Activated T-cell treated with anti-CD3 and anti-CD28 coated beads, Interleukin-2, amount 50 U/mL, for 72 hours (primary cell): Measurements from ENCODE around the gene GRIK5. TPM values are rescaled to one million over a fixed set of nuclear protein-coding genes. Genes with fewer than 3 reads are reported as not detected.

Experiments
- ATAC-seq, 2 donors: fragments of 150-1000 bp; cut with Tn5 transposase; replicated peaks in 1 of 2; 2 replicates each; pipeline ENCODE4 v1.10.0; 2021; ENCODE audit warnings: moderate library complexity in 2 of 2, mild to moderate bottlenecking in 1 of 2
- DNase-seq, 2 donors: peaks; one replicate each; pipeline ENCODE4 v3.0.0; 2021 to 2022; ENCODE audit warnings: mixed read lengths in 1 of 2
- H3K27ac Mint-ChIP-seq: one replicate; pipeline ENCODE4 v1.8.0; 2022; ENCODE audit warnings: mild to moderate bottlenecking, moderate library complexity, mixed read lengths
- H3K27me3 Mint-ChIP-seq: one replicate; pipeline ENCODE4 v1.8.0; 2022; ENCODE audit warnings: low read depth, mixed read lengths
- H3K36me3 Mint-ChIP-seq, 2 donors: one replicate each; pipeline ENCODE4 v1.8.0; 2022; ENCODE audit warnings: mixed read lengths in 2 of 2, mild to moderate bottlenecking in 1 of 2; ENCODE audit not compliant: insufficient read depth in 2 of 2
- H3K4me1 Mint-ChIP-seq: one replicate; pipeline ENCODE4 v1.8.0; 2022; ENCODE audit warnings: low read depth, mixed read lengths
- H3K4me3 Mint-ChIP-seq, 2 donors: one replicate each; pipeline ENCODE4 v1.8.0; 2022; ENCODE audit warnings: mild to moderate bottlenecking in 2 of 2, mixed read lengths in 2 of 2, moderate library complexity in 2 of 2
- H3K9me3 Mint-ChIP-seq, 2 donors: one replicate each; pipeline ENCODE4 v1.8.0; 2022; ENCODE audit warnings: mixed read lengths in 2 of 2
- total RNA-seq, 2 donors: library from RNA; stranded (reverse); gene quantifications; one replicate each; pipeline ENCODE4 v1.2.3, GENCODE V29; 2022

The GRIK5 gene
- total RNA-seq, 2 donors from 2014 or later = 1.1 to 3.8 TPM

GRCh38 chr19:42066075-42066754 is 3.8 kb downstream of the GRIK5 start:
- H3K36me3 Mint-ChIP-seq = no peaks in the 10 kb centered on the region
- H3K4me3 Mint-ChIP-seq = no peak overlapping the region
- H3K27ac Mint-ChIP-seq = no peak overlapping the region
- H3K27me3 Mint-ChIP-seq = peaks cover 8% of the 10 kb centered on the region
- H3K9me3 Mint-ChIP-seq = no peaks in the 10 kb centered on the region
- no peak for ATAC-seq
- H3K4me1 Mint-ChIP-seq = no peaks in the 10 kb centered on the region
- DNase-seq = no peak

GRCh38 chr19:42065511-42065910 is 4.5 kb downstream of the GRIK5 start:
- Mint-ChIP-seq H3K36me3 (no peaks in the 10 kb centered on the region), H3K27ac (no peak overlapping the region), H3K9me3 (no peaks in the 10 kb centered on the region), H3K27me3 (peaks cover 5% of the 10 kb centered on the region), H3K4me1 (no peaks in the 10 kb centered on the region), H3K4me3 (no peak overlapping the region)
- ATAC-seq = no peak
- no peak for DNase-seq

GRCh38 chr19:42065051-42065450 is 5.0 kb downstream of the GRIK5 start:
- Mint-ChIP-seq H3K4me3 (no peak overlapping the region), H3K27me3 (peaks cover under 1% of the 10 kb centered on the region), H3K27ac (no peak overlapping the region), H3K4me1 (no peaks in the 10 kb centered on the region), H3K9me3 (no peaks in the 10 kb centered on the region), H3K36me3 (no peaks in the 10 kb centered on the region)
- DNase-seq (no peak), ATAC-seq (no peak)

DNA sequence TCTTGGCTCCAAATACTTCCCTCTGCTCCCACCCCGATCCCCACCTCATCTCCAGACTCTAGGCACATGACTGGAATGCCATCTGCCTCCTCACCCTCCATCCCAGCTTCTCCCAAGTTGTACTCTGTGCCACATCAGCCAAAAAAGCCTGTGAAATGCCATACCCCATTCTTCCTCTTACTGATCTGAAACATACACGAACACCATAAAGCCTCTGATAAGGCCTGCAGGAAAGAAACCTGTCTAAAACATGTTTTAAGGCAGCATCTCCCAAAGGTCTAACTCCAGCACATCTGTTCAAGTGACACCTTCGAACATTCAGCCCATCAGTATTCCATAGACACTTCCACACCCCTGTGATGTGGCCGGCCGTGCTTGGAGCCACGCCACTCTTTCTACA is 5.6 kb downstream of the GRIK5 start:
- no peaks in the 10 kb centered on the region for H3K27me3 Mint-ChIP-seq
- no peaks in the 10 kb centered on the region for H3K4me1 Mint-ChIP-seq
- H3K9me3 Mint-ChIP-seq = no peaks in the 10 kb centered on the region
- ATAC-seq (no peak), DNase-seq (no peak)
- no peaks in the 10 kb centered on the region for H3K36me3 Mint-ChIP-seq
- H3K4me3 Mint-ChIP-seq = no peak overlapping the region
- H3K27ac Mint-ChIP-seq = no peak overlapping the region

DNA sequence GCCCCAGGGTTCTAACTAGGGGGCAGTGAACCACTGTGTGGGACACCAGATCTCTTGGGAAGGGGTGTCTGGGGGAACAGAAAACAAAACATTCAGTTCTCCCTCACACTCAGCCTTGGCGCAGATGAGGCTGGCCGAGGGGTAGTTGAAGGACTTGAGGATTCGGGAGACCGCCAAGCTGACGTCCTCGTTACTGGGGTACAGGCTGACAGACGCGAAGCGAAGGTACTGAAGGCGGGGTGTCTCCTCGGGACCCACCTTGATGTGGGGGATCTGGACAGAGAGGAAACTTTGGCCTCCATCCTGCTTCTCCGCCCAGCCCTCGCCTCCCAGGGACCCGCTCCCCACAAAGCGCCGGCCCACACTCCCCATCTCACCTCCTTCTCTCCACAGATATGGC is 7.6 kb downstream of the GRIK5 start:
- Mint-ChIP-seq H3K9me3 (no peaks in the 10 kb centered on the region), H3K36me3 (no peaks in the 10 kb centered on the region), H3K4me3 (no peak overlapping the region), H3K4me1 (no peaks in the 10 kb centered on the region), H3K27ac (no peak overlapping the region), H3K27me3 (no peaks in the 10 kb centered on the region)
- no peak for ATAC-seq
- no peak for DNase-seq

DNA sequence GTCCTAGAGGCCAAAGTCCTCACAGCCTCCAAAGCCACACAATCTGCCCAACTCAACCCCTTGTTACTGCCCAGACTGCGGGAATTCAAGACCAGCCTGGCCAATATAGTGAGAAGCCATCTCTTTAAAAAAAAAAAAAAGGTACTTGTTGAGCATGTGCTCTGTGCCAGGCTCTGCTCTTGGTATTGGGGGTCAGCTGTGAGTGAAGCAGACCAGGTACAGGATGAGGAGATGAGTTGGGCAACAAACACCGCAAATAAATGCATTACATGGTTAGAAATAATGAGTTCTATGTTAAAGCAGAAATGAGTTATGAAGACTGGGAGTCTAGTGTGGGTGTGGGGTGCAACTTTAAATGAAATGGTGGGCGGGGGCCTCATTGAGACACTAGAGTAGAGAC is 9.9 kb downstream of the GRIK5 start:
- ATAC-seq (no peak), DNase-seq (no peak)
- H3K27ac Mint-ChIP-seq = no peak overlapping the region
- no peaks in the 10 kb centered on the region for H3K36me3 Mint-ChIP-seq
- no peaks in the 10 kb centered on the region for H3K4me1 Mint-ChIP-seq
- H3K9me3 Mint-ChIP-seq = no peaks in the 10 kb centered on the region
- no peak overlapping the region for H3K4me3 Mint-ChIP-seq
- H3K27me3 Mint-ChIP-seq = no peaks in the 10 kb centered on the region

DNA sequence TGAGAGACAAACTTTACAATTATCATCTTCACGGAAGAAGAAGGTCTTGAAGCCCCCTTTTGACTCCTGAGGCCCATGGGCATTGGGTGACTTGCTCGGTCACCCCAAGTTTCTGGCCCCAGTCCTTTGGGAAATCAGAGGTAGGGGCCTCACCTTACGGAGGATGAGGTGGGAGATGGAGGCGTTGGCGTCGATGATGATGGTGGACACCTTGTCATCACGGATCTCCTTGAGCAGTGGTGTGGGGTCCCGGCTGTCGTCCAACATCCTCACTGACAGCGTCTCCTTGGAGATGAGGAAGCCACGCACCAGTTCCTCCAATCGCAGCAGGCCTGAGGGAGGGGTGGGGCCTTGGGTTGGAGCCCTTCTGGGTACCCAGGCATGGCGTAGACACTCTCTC is 10.8 kb downstream of the GRIK5 start:
- Mint-ChIP-seq H3K36me3 (no peaks in the 10 kb centered on the region), H3K9me3 (no peaks in the 10 kb centered on the region), H3K27me3 (no peaks in the 10 kb centered on the region), H3K4me3 (no peak overlapping the region), H3K4me1 (no peaks in the 10 kb centered on the region), H3K27ac (no peak overlapping the region)
- DNase-seq (no peak), ATAC-seq (no peak)

DNA sequence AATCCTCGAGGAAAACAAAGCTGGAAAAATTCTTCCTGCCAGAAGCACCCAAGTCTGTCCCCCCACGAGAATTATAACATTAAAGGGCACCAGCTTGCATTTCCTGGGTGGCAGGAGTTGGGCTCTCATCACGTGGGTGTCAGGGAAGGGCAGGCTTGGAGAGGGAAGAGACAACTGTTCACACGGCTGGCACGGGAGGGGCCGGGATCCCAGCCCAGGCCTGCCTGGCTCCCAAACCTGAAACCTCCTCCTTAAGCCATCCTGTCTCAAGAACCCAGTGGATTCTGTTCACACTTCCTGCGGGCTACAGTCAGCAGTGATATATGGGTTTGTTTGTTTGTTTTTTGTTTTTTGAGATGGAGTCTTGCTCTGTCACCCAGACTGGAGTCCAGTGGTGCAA is 12.2 kb downstream of the GRIK5 start:
- Mint-ChIP-seq H3K27ac (no peak overlapping the region), H3K36me3 (no peaks in the 10 kb centered on the region), H3K4me3 (no peak overlapping the region), H3K4me1 (no peaks in the 10 kb centered on the region), H3K27me3 (no peaks in the 10 kb centered on the region), H3K9me3 (no peaks in the 10 kb centered on the region)
- ATAC-seq (no peak), DNase-seq (no peak)

- no peaks in the 10 kb centered on the region for H3K27me3 Mint-ChIP-seq
- no peak for ATAC-seq
- H3K4me3 Mint-ChIP-seq = no peak overlapping the region
- H3K36me3 Mint-ChIP-seq = no peaks in the 10 kb centered on the region
- DNase-seq = no peak
- no peaks in the 10 kb centered on the region for H3K9me3 Mint-ChIP-seq
- peaks cover 19% of the 10 kb centered on the region for H3K4me1 Mint-ChIP-seq
- H3K27ac Mint-ChIP-seq = no peak overlapping the region
Measured at GRCh38 chr19:42054205-42054604, 15.8 kb downstream of the GRIK5 start.

DNA sequence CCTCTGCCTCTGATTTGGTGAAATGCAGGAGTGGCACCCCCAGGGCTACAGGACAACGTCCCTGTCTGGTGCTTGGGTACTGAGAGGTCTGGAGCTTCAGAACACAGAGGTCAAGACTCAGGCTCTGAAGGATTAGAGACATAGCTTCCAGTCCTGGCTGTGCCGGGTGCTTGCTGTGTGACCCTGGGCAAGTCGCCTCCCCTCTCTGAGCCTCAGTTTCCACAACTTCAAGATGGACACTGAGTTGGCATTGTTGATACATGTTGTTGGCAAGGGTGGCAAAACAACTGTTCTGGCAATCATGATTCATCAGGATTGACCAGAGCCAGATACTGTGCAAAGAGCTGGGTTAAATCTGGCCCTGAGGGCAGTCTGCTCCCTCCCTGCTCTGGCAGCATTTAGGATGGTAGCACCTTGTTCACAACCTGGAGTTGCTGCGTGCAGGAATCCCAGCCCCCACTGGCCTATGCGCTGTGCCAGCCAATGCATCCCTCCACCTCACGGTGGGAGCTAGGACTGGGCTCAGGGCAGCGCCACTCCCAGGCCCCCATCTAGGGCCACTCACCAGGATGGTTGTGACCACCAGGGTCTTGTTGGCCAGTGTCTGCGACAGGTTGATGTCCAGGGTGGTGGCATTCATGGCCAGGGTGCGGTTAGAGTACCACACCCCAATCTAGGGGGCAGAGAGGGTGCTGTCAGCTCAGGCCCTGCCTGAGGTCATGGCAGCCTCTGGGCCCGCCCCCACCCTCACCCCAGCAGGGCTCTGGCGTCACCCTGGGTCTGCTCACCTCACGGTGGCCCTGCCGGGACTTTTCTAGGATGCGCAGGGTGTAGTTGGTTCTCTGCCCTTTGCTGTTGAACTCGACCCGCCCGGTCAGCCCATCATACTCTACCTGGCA is 16.7 kb downstream of the GRIK5 start:
- H3K36me3 Mint-ChIP-seq = no peaks in the 10 kb centered on the region
- no peak overlapping the region for H3K4me3 Mint-ChIP-seq
- no peak for DNase-seq
- H3K27ac Mint-ChIP-seq = no peak overlapping the region
- ATAC-seq = no peak
- no peaks in the 10 kb centered on the region for H3K9me3 Mint-ChIP-seq
- peaks cover 25% of the 10 kb centered on the region for H3K4me1 Mint-ChIP-seq
- H3K27me3 Mint-ChIP-seq = no peaks in the 10 kb centered on the region

GRCh38 chr19:42052241-42052863 is 17.7 kb downstream of the GRIK5 start:
- H3K27me3 Mint-ChIP-seq = no peaks in the 10 kb centered on the region

DNA sequence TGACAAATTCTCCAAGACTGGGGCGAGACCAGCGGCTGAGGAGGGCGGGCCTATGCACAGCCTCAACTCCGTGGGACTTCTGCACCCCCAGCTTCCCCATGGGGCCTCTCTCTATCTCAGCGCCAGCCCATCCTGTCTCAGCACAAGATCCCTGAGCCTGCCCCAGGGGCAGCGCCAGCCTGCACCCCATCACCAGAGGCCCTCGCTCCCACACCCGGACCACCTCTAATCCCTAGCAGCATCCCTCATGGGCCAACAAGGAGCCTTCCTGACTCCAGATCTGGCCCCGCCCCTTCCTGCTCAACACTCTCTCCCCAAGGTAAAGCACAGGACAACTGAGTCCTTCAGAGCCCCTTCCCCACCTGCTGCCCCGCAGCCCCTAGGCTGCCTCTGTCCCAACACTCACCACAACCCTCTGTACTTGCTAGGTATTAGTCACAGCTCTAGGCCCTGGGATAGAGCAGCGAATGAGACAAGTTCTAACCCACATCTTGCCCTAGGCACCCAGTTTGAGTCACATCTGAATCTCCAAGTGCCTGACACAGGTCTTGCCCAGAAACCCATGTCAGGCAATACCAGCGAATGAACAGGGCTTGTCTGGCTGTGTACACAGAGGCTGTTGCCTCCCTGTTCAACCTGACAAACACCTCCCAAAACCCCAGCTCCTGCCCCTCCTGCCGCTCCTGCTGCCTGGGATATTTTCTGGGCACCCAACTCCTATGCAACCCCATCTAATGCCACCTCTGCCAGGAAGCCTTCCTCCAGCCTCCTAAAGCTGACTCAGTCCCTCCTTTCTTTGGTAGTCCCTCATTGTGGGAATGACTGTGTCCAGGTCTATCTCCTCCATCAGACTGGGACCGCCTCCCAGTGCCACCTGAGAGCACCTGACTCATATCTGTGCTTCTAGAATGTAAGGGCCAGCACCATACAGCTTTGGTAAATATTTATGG is 18.6 kb downstream of the GRIK5 start:
- peak overlapping the region; percentile 18 for H3K27ac Mint-ChIP-seq

More at GRCh38 chr19:42052241-42052863, 17.7 kb downstream of the GRIK5 start:
- no peak for DNase-seq
- no peak for ATAC-seq
- Mint-ChIP-seq H3K27ac (no peak overlapping the region), H3K9me3 (no peaks in the 10 kb centered on the region), H3K4me1 (peaks cover 25% of the 10 kb centered on the region), H3K36me3 (no peaks in the 10 kb centered on the region), H3K4me3 (peak overlapping the region; percentile 0 to 68)

More for the DNA sequence above, 18.6 kb downstream of the GRIK5 start:
- DNase-seq = peak; percentile 71 to 82
- no peaks in the 10 kb centered on the region for H3K27me3 Mint-ChIP-seq
- H3K9me3 Mint-ChIP-seq = no peaks in the 10 kb centered on the region
- H3K36me3 Mint-ChIP-seq = no peaks in the 10 kb centered on the region
- peaks cover 25% of the 10 kb centered on the region for H3K4me1 Mint-ChIP-seq
- ATAC-seq = peak; percentile 96 to 98
- H3K4me3 Mint-ChIP-seq = peak overlapping the region; percentile 4 to 68
